H9 (cell line): ENCODE results near the gene CCDC57. TPM values are rescaled to one million over a fixed set of nuclear protein-coding genes. Genes with fewer than 3 reads are reported as not detected.

Experiments
- DNase-seq: peaks from one replicate; pipeline ENCODE4 v3.0.0-alpha.2; 2017
- H2AFZ ChIP-seq: one replicate; pipeline ENCODE4 v1.6.1; 2013; ENCODE audit warnings: mild to moderate bottlenecking, low read length, control low read depth, moderate library complexity
- H2AK5ac ChIP-seq: 2 replicates; pipeline ENCODE4 v1.6.1; 2013; ENCODE audit warnings: low read length, control low read depth, mixed read lengths; ENCODE audit not compliant: insufficient read length
- H2BK120ac ChIP-seq: one replicate; pipeline ENCODE4 v1.6.1; 2013; ENCODE audit warnings: low read depth, mild to moderate bottlenecking, low read length, control low read depth, inconsistent platforms; ENCODE audit not compliant: poor library complexity, severe bottlenecking
- H2BK12ac ChIP-seq: 2 replicates; pipeline ENCODE4 v1.6.1; 2013; ENCODE audit warnings: low read length, control low read depth, mixed read lengths, low read depth; ENCODE audit not compliant: insufficient read length
- H2BK15ac ChIP-seq: 2 replicates; pipeline ENCODE4 v1.6.1; 2013; ENCODE audit warnings: low read depth, low read length, control low read depth
- H2BK20ac ChIP-seq: one replicate; pipeline ENCODE4 v1.6.1; 2013; ENCODE audit warnings: low read depth, mild to moderate bottlenecking, low read length, control low read depth, inconsistent platforms; ENCODE audit not compliant: poor library complexity, severe bottlenecking
- H2BK5ac ChIP-seq: 2 replicates; pipeline ENCODE4 v1.6.1; 2013; ENCODE audit warnings: low read length, control low read depth, mixed read lengths; ENCODE audit not compliant: insufficient read length
- H3K14ac ChIP-seq: 2 replicates; pipeline ENCODE4 v1.6.1; 2013; ENCODE audit warnings: low read length, control low read depth; ENCODE audit not compliant: insufficient read depth
- H3K18ac ChIP-seq: 2 replicates; pipeline ENCODE4 v1.6.1; 2013; ENCODE audit warnings: low read depth, mild to moderate bottlenecking, mixed read lengths, low read length, control low read depth; ENCODE audit not compliant: insufficient read length
- H3K23ac ChIP-seq: 2 replicates; pipeline ENCODE4 v1.6.1; 2013; ENCODE audit warnings: low read length, control low read depth, mixed read lengths, low read depth; ENCODE audit not compliant: insufficient read length
- H3K23me2 ChIP-seq: 2 replicates; pipeline ENCODE4 v1.6.1; 2013; ENCODE audit warnings: low read depth, mild to moderate bottlenecking, mixed read lengths, low read length, control low read depth; ENCODE audit not compliant: insufficient read length, poor library complexity, severe bottlenecking
- H3K27ac ChIP-seq: 2 replicates; pipeline ENCODE4 v1.5.1; 2013; ENCODE audit warnings: low read length, control low read depth, mixed read lengths, low read depth; ENCODE audit not compliant: insufficient read length
- H3K27me3 ChIP-seq: 2 replicates; pipeline ENCODE4 v1.6.1; 2013; ENCODE audit warnings: low read length, control low read depth, inconsistent platforms; ENCODE audit not compliant: insufficient read depth
- H3K4ac ChIP-seq: 2 replicates; pipeline ENCODE4 v1.6.1; 2013; ENCODE audit warnings: low read depth, mild to moderate bottlenecking, control low read depth, inconsistent platforms, low read length, moderate library complexity
- H3K4me1 ChIP-seq: 2 replicates; pipeline ENCODE4 v1.6.1; 2013; ENCODE audit warnings: low read length, control low read depth, inconsistent platforms; ENCODE audit not compliant: insufficient read depth
- H3K4me2 ChIP-seq: 2 replicates; pipeline ENCODE4 v1.6.1; 2013; ENCODE audit warnings: low read length, control low read depth, mixed read lengths; ENCODE audit not compliant: insufficient read length, insufficient read depth
- H3K56ac ChIP-seq: 2 replicates; pipeline ENCODE4 v1.6.1; 2013; ENCODE audit warnings: low read depth, mild to moderate bottlenecking, mixed read lengths, low read length, control low read depth; ENCODE audit not compliant: insufficient read length
- H3K79me1 ChIP-seq: 2 replicates; pipeline ENCODE4 v1.6.1; 2013; ENCODE audit warnings: low read depth, mild to moderate bottlenecking, moderate library complexity, low read length, control low read depth, inconsistent platforms; ENCODE audit not compliant: insufficient read depth, poor library complexity, severe bottlenecking
- H3K79me2 ChIP-seq: 2 replicates; pipeline ENCODE4 v1.6.1; 2013; ENCODE audit warnings: low read length, control low read depth, inconsistent platforms; ENCODE audit not compliant: insufficient read depth
- H3K9ac ChIP-seq: 2 replicates; pipeline ENCODE4 v1.6.1; 2013; ENCODE audit warnings: low read length, control low read depth, mixed read lengths; ENCODE audit not compliant: insufficient read length; ENCODE audit errors: extremely low read depth
- H3K9me3 ChIP-seq: one replicate; pipeline ENCODE4 v1.6.1; 2013; ENCODE audit warnings: low read depth, low read length, inconsistent platforms; ENCODE audit not compliant: control insufficient read depth
- H3T11ph ChIP-seq: one replicate; pipeline ENCODE4 v1.6.1; 2013; ENCODE audit warnings: mild to moderate bottlenecking, low read length, control low read depth, inconsistent platforms
- H4K20me1 ChIP-seq: one replicate; pipeline ENCODE4 v1.6.1; 2013; ENCODE audit not compliant: control insufficient read depth, insufficient read length, insufficient read depth
- H4K5ac ChIP-seq: 2 replicates; pipeline ENCODE4 v1.6.1; 2013; ENCODE audit warnings: low read depth, mild to moderate bottlenecking, mixed read lengths, low read length, control low read depth; ENCODE audit not compliant: insufficient read length
- H4K8ac ChIP-seq: replicated peaks from 2 replicates; pipeline ENCODE4 v1.6.1; 2013; ENCODE audit warnings: low read length, control low read depth, mixed read lengths, low read depth; ENCODE audit not compliant: insufficient read length
- H4K91ac ChIP-seq: 2 replicates; pipeline ENCODE4 v1.6.1; 2013; ENCODE audit warnings: low read depth, mild to moderate bottlenecking, moderate library complexity, mixed read lengths, low read length, control low read depth; ENCODE audit not compliant: insufficient read length
- H3K27ac Mint-ChIP-seq, 3 experiments: 2 replicates in 2 of 3; 3 replicates in 1 of 3; pipeline ENCODE4 v1.8.0; 2020 to 2021; ENCODE audit warnings: mixed read lengths in 3 of 3, mild to moderate bottlenecking in 1 of 3, moderate library complexity in 1 of 3
- H3K27me3 Mint-ChIP-seq: 2 replicates; pipeline ENCODE4 v1.8.0; 2021; ENCODE audit warnings: low read depth, mild to moderate bottlenecking, moderate library complexity, mixed read lengths
- H3K36me3 Mint-ChIP-seq, 3 experiments: 2 replicates in 2 of 3; 3 replicates in 1 of 3; pipeline ENCODE4 v1.8.0; 2020 to 2021; ENCODE audit warnings: low read depth in 3 of 3, mixed read lengths in 3 of 3; ENCODE audit not compliant: insufficient read depth in 1 of 3
- H3K4me1 Mint-ChIP-seq, 2 experiments: 2 replicates each; pipeline ENCODE4 v1.8.0; 2020; ENCODE audit warnings: mixed read lengths in 2 of 2
- H3K4me3 Mint-ChIP-seq, 2 experiments: 2 replicates in 1 of 2; 3 replicates in 1 of 2; pipeline ENCODE4 v1.8.0; 2020 to 2021; ENCODE audit warnings: mild to moderate bottlenecking in 2 of 2, mixed read lengths in 2 of 2, moderate library complexity in 1 of 2
- H3K9me3 Mint-ChIP-seq, 2 experiments: 2 replicates in 1 of 2; 3 replicates in 1 of 2; pipeline ENCODE4 v1.8.0; 2020; ENCODE audit warnings: mild to moderate bottlenecking in 2 of 2, mixed read lengths in 2 of 2, moderate library complexity in 1 of 2
- WGBS: extraction: QIAGEN DNeasy Blood & Tissue Kit; methylation state at CpG from one replicate; pipeline ENCODE4 v1.1.7; 2013; ENCODE audit warnings: missing lambda C conversion rate, low lambda C conversion rate, mixed read lengths; ENCODE audit not compliant: insufficient read length; ENCODE audit errors: extremely low coverage; 5-methylcytosine and 5-hydroxymethylcytosine counted together
- total RNA-seq: library from RNA; stranded (reverse); gene quantifications from 2 replicates; pipeline ENCODE4 v1.2.1, GENCODE V29; 2021
- TF ChIP-seq, protein P1 (sequence below): fragments of 200-600 bp; sonication (generic); conservative IDR thresholded peaks from 3 replicates; pipeline ENCODE4 v1.8.0; 2021; ENCODE audit warnings: antibody characterized with exemption, mild to moderate bottlenecking

CCDC57 gene
- total RNA-seq, 1 experiment from 2014 or later: 11.0 TPM

- no peaks in the 10 kb centered on the region for H3K4me1 ChIP-seq
- no peak overlapping the region for H2BK20ac ChIP-seq
- H3K27me3 Mint-ChIP-seq: no peaks in the 10 kb centered on the region
- no peak overlapping the region for H4K8ac ChIP-seq
- no peaks in the 10 kb centered on the region for H3K79me2 ChIP-seq
- H3K23me2 ChIP-seq: no peaks in the 10 kb centered on the region
- no peaks in the 10 kb centered on the region for H3K9me3 Mint-ChIP-seq
- H2AFZ ChIP-seq: no peak overlapping the region
- no peak overlapping the region for H3K18ac ChIP-seq
- H3K27me3 ChIP-seq: no peaks in the 10 kb centered on the region
- no peak overlapping the region for H2BK15ac ChIP-seq
- no peak overlapping the region for H2BK5ac ChIP-seq
- no peaks in the 10 kb centered on the region for H4K20me1 ChIP-seq
- H3K4me2 ChIP-seq: no peak overlapping the region
- H4K5ac ChIP-seq: no peak overlapping the region
- peaks cover 6% of the 10 kb centered on the region for H3K79me1 ChIP-seq
- no peak overlapping the region for H3K56ac ChIP-seq
- no peak overlapping the region for H3K23ac ChIP-seq
- H3K27ac Mint-ChIP-seq: no peak overlapping the region
- H3K4me1 Mint-ChIP-seq: no peaks in the 10 kb centered on the region
- H3K27ac ChIP-seq: no peak overlapping the region
- H3T11ph ChIP-seq: no peak overlapping the region
- H2BK12ac ChIP-seq: no peak overlapping the region
- H3K9ac ChIP-seq: no peak overlapping the region
- no peak overlapping the region for H2BK120ac ChIP-seq
- WGBS: no CpG with 5 or more reads among the region's 47 CpGs
- H3K36me3 Mint-ChIP-seq: peaks cover 25 to 76% (median 58%) of the 10 kb centered on the region in 3 experiments; a peak in 6 of 7 replicates
- H4K91ac ChIP-seq: no peak overlapping the region
- H3K4ac ChIP-seq: no peak overlapping the region
- no peak overlapping the region for H2AK5ac ChIP-seq
- no peak for DNase-seq
- TF ChIP-seq, protein P1, sequence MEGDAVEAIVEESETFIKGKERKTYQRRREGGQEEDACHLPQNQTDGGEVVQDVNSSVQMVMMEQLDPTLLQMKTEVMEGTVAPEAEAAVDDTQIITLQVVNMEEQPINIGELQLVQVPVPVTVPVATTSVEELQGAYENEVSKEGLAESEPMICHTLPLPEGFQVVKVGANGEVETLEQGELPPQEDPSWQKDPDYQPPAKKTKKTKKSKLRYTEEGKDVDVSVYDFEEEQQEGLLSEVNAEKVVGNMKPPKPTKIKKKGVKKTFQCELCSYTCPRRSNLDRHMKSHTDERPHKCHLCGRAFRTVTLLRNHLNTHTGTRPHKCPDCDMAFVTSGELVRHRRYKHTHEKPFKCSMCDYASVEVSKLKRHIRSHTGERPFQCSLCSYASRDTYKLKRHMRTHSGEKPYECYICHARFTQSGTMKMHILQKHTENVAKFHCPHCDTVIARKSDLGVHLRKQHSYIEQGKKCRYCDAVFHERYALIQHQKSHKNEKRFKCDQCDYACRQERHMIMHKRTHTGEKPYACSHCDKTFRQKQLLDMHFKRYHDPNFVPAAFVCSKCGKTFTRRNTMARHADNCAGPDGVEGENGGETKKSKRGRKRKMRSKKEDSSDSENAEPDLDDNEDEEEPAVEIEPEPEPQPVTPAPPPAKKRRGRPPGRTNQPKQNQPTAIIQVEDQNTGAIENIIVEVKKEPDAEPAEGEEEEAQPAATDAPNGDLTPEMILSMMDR: no peak
- H3K4me3 Mint-ChIP-seq: no peak overlapping the region
- H3K9me3 ChIP-seq: no peaks in the 10 kb centered on the region
- no peak overlapping the region for H3K14ac ChIP-seq
Observed at GRCh38 chr17:82088838-82089722, 123.6 kb downstream of the CCDC57 start.
